Gastroesophageal sphincter (tissue), 3 donors: ENCODE measurements around the gene EPB41L4A.

ENCODE experiments used
- CTCF ChIP-seq, 4 experiments: fragments of 200-600 bp in 2 of 4; fragments of 450-650 bp in 2 of 4; sonication (generic) in 1 of 4; IDR thresholded peaks; one replicate each; pipeline ENCODE4 v1.5.1; 2017 to 2019; ENCODE audit warnings: antibody characterized with exemption in 4 of 4, mild to moderate bottlenecking in 2 of 4, moderate library complexity in 2 of 4
- POLR2A ChIP-seq, 2 donors: fragments of 450-650 bp; IDR thresholded peaks; one replicate each; pipeline ENCODE4 v1.6.1; 2017; ENCODE audit warnings: antibody characterized with exemption in 2 of 2, mild to moderate bottlenecking in 2 of 2, moderate library complexity in 1 of 2

GRCh38 chr5:112417931-112418658, 982 bp downstream of the EPB41L4A start:
- TF ChIP-seq POLR2A (IDR thresholded peaks at IDR 0.05) (no peak), CTCF (IDR thresholded peaks at IDR 0.05) (no peak)
